Naive thymus-derived CD4-positive, alpha-beta T cell (primary cell): ENCODE data around the gene KCMF1. TPM values are rescaled to one million over a fixed set of nuclear protein-coding genes. Genes with fewer than 3 reads are reported as not detected.
A peak's percentile ranks its signal among the peaks of the same experiment; 100 is the strongest.

Experiments
- ATAC-seq: fragments of 150-1000 bp; cut with Tn5 transposase; 2 replicates; pipeline ENCODE4 v1.10.0; 2021; ENCODE audit warnings: mild to moderate bottlenecking, moderate library complexity
- CTCF ChIA-PET: fragments of 350-600 bp; sonication (Branson Sonifier 250); formaldehyde crosslinking; loops from one replicate; lab custom pipeline; 2021; ENCODE audit warnings: antibody characterized with exemption; lab: Charles Lee
- POLR2A ChIA-PET: fragments of 350-600 bp; sonication (Branson Sonifier 250); formaldehyde crosslinking; loops from one replicate; lab custom pipeline; 2021; ENCODE audit warnings: antibody characterized with exemption, inconsistent platforms; lab: Charles Lee
- DNase-seq, 9 donors: peaks; one replicate each; pipeline versions ENCODE4 v3.0.0 to v3.0.0-alpha.2; 2020 to 2022; ENCODE audit warnings: mixed read lengths in 1 of 9
- H3K27ac ChIP-seq: one replicate; pipeline ENCODE4 v1.7.0; 2013; ENCODE audit warnings: mild to moderate bottlenecking, low read depth, low read length, moderate library complexity
- H3K27me3 ChIP-seq, 2 donors: one replicate each; pipeline ENCODE4 v1.7.0; 2013; ENCODE audit warnings: low read length in 2 of 2, mild to moderate bottlenecking in 2 of 2, moderate library complexity in 2 of 2; ENCODE audit not compliant: control insufficient read depth in 2 of 2, insufficient read depth in 2 of 2
- H3K36me3 ChIP-seq, 3 experiments: 1 replicate in 2 of 3; 2 replicates in 1 of 3; pipeline ENCODE4 v1.7.0; 2013; ENCODE audit warnings: low read length in 3 of 3, mild to moderate bottlenecking in 3 of 3, moderate library complexity in 1 of 3; ENCODE audit not compliant: insufficient read depth in 3 of 3, control insufficient read depth in 2 of 3
- H3K4me1 ChIP-seq, 2 donors: one replicate each; pipeline ENCODE4 v1.7.0; 2013; ENCODE audit warnings: low read length in 2 of 2, mild to moderate bottlenecking in 2 of 2, moderate library complexity in 1 of 2; ENCODE audit not compliant: control insufficient read depth in 2 of 2, insufficient read depth in 2 of 2
- H3K4me3 ChIP-seq: 2 replicates; pipeline ENCODE4 v1.7.0; 2013; ENCODE audit warnings: mild to moderate bottlenecking, low read length
- H3K9me3 ChIP-seq, 3 experiments: 1 replicate in 2 of 3; 2 replicates in 1 of 3; pipeline ENCODE4 v1.7.0; 2013; ENCODE audit warnings: low read length in 3 of 3; ENCODE audit not compliant: control insufficient read depth in 2 of 3
- H3K27ac Mint-ChIP-seq, 9 donors: one replicate each; pipeline ENCODE4 v1.8.0; 2020 to 2022; ENCODE audit warnings: mixed read lengths in 9 of 9, mild to moderate bottlenecking in 8 of 9, moderate library complexity in 5 of 9, inconsistent platforms in 2 of 9
- H3K27me3 Mint-ChIP-seq, 5 donors: one replicate each; pipeline ENCODE4 v1.8.0; 2021 to 2022; ENCODE audit warnings: mixed read lengths in 5 of 5, mild to moderate bottlenecking in 1 of 5
- H3K36me3 Mint-ChIP-seq, 5 donors: one replicate each; pipeline ENCODE4 v1.8.0; 2020 to 2022; ENCODE audit warnings: mixed read lengths in 5 of 5, mild to moderate bottlenecking in 3 of 5, inconsistent platforms in 1 of 5
- H3K4me1 Mint-ChIP-seq, 7 donors: one replicate each; pipeline ENCODE4 v1.8.0; 2020 to 2022; ENCODE audit warnings: mixed read lengths in 7 of 7, mild to moderate bottlenecking in 3 of 7, inconsistent platforms in 1 of 7
- H3K4me3 Mint-ChIP-seq, 10 donors: one replicate each; pipeline ENCODE4 v1.8.0; 2020 to 2022; ENCODE audit warnings: mild to moderate bottlenecking in 10 of 10, mixed read lengths in 10 of 10, moderate library complexity in 6 of 10, inconsistent platforms in 2 of 10
- H3K9me3 Mint-ChIP-seq, 11 donors: one replicate each; pipeline ENCODE4 v1.8.0; 2020 to 2022; ENCODE audit warnings: mixed read lengths in 11 of 11, mild to moderate bottlenecking in 4 of 11, inconsistent platforms in 1 of 11, moderate library complexity in 1 of 11
- intact Hi-C, 2 donors: fragments of 100-400 bp; cut with micrococcal nuclease; formaldehyde crosslinking; loops; one replicate each; pipeline ENCODE4 v1.15.1; 2023
- polyA plus RNA-seq, 2 donors: library from polyadenylated mRNA; unstranded; fragments of 300-500 nt; fragmentation: Illumina TruSeq; gene quantifications; one replicate each; pipeline ENCODE4 v1.2.3, GENCODE V29; 2021
- total RNA-seq, 6 experiments: library from RNA in 5 of 6; stranded (reverse) in 5 of 6; gene quantifications; 1 replicate in 5 of 6; 2 replicates in 1 of 6; pipeline ENCODE4 v1.2.3 and lab custom pipeline; 2021 to 2026

Gene KCMF1
- total and polyA plus RNA-seq, 7 experiments from 2014 or later, result 15.6 to 81.3 (median 60.6) TPM

- DNase-seq (no peak), ATAC-seq (no peak)
- no peaks in the 10 kb centered on the region for H3K27me3 Mint-ChIP-seq
- H3K4me1 Mint-ChIP-seq, result peaks cover 31 to 61% (median 53%) of the 10 kb centered on the region in 7 donors
- H3K36me3 Mint-ChIP-seq, result peaks cover 0 to 15% (median 0%) of the 10 kb centered on the region in 5 donors
- peaks cover 29% of the 10 kb centered on the region in 2 donors for H3K4me1 ChIP-seq
- CTCF ChIA-PET, result interaction anchor here (1.1 to 2.4 kb wide), 7 partner anchors 17 to 445 kb away, joined by 3 to 82 read pairs (median 9); partner anchors contain the start of gene TRABD2A
- peaks cover 0 to 4% (median 0%) of the 10 kb centered on the region in 11 donors for H3K9me3 Mint-ChIP-seq
- H3K4me3 ChIP-seq, result no peak overlapping the region
- H3K27me3 ChIP-seq, result no peaks in the 10 kb centered on the region
- H3K4me3 Mint-ChIP-seq, result peak overlapping the region; percentile 91 to 100 (median 94)
- H3K9me3 ChIP-seq, result no peaks in the 10 kb centered on the region
- H3K36me3 ChIP-seq, result no peaks in the 10 kb centered on the region
- no peak overlapping the region for H3K27ac ChIP-seq
- POLR2A ChIA-PET, result interaction anchor here (2.1 to 13.2 kb wide), 5 partner anchors 11 to 77 kb away, joined by 12 to 495 read pairs (median 25); partner anchors contain the start of gene TMSB10
- intact Hi-C loops, result loop anchor here (1.0 to 5.0 kb wide), 12 partner anchors 11 to 468 kb away; partner anchors contain the start of genes DNAH6 (in 1 of the 2) and SUCLG1 (in 1 of the 2)
- peak overlapping the region; percentile 91 to 100 (median 96) for H3K27ac Mint-ChIP-seq
These were observed 43.7 kb upstream of the KCMF1 start for GRCh38 chr2:84927275-84927627.

DNA sequence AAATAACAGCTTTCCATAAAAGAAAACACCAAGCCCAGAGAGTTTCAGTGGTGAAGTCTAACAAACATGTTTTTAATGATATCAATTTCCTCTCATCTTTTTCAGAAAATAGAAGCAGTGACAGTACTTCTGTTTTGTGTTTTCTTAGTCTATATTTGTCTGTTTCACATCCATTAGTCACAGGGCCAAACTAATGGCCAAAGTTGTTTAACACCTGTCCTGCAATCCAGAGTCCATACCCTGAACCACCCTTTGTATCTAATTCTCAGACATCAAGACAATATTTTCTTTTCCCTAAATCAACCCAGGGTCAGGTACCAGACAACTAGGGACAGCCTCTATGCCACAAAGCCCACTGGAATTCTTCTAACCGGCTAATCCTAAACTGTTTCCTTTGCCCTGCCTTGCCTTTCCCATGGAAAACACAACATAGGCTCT, 39.6 kb upstream of the KCMF1 start:
- ATAC-seq (no peak), DNase-seq (no peak)
- Mint-ChIP-seq H3K27me3 (no peaks in the 10 kb centered on the region), H3K4me1 (peaks cover 15 to 48% (median 31%) of the 10 kb centered on the region in 7 donors), H3K36me3 (peaks cover 0 to 24% (median 4%) of the 10 kb centered on the region in 5 donors), H3K27ac (peak overlapping the region in 4 of 9 donors; percentile 30 to 84 (median 39)), H3K9me3 (no peaks in the 10 kb centered on the region), H3K4me3 (peak overlapping the region in 4 of 10 donors; percentile 10 to 43 (median 22))
- CTCF ChIA-PET, result interaction anchor here (0.6 to 1.1 kb wide), 2 partner anchors 52 to 86 kb away, joined by 3 read pairs; no protein-coding TSS in a partner anchor
- H3K4me1 ChIP-seq, result peaks cover 7 to 8% of the 10 kb centered on the region in 2 donors
- H3K9me3 ChIP-seq, result no peaks in the 10 kb centered on the region
- no peak overlapping the region for H3K27ac ChIP-seq
- no peaks in the 10 kb centered on the region for H3K36me3 ChIP-seq
- intact Hi-C loops, result no loop called here
- POLR2A ChIA-PET, result interaction anchor here (0.7 to 2.0 kb wide), 4 partner anchors 8 to 43 kb away, joined by 3 to 12 read pairs (median 4); no protein-coding TSS in a partner anchor
- no peak overlapping the region for H3K4me3 ChIP-seq
- no peaks in the 10 kb centered on the region for H3K27me3 ChIP-seq

DNA sequence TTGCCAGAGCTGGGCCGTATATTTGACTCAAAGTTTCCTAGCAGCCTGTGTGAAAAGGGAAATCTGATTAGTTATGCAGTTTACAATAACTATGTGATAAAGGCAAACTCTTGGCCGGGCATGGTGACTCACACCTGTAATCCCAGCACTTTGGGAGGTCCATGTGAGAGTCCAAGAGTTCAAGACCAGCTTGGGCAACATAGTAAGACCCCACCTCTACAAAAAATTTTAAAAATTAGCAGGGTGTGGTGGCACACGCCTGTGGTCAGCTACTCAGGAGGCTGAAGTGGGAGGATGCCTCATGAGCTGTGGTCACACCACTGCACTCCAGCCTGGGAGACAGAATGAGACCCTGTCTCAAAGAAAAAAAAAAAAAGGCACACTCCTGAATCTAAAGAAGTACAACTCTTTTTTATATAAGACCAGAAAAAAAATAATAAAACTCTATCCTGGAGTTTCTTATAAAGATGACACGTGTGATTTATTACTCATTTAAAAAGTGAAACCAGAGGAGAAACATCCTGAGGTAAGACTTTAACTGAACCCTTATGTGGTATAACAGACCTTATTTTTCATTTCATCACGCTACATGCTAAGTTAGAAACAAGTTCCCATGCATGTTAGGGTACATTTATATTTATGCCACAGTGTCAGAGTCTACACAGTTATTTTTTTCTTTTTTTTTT, 32.6 kb upstream of the KCMF1 start:
- no peaks in the 10 kb centered on the region for H3K27me3 Mint-ChIP-seq
- peaks cover 11 to 66% (median 33%) of the 10 kb centered on the region in 7 donors for H3K4me1 Mint-ChIP-seq
- peak overlapping the region; percentile 29 for H3K4me3 ChIP-seq

DNA sequence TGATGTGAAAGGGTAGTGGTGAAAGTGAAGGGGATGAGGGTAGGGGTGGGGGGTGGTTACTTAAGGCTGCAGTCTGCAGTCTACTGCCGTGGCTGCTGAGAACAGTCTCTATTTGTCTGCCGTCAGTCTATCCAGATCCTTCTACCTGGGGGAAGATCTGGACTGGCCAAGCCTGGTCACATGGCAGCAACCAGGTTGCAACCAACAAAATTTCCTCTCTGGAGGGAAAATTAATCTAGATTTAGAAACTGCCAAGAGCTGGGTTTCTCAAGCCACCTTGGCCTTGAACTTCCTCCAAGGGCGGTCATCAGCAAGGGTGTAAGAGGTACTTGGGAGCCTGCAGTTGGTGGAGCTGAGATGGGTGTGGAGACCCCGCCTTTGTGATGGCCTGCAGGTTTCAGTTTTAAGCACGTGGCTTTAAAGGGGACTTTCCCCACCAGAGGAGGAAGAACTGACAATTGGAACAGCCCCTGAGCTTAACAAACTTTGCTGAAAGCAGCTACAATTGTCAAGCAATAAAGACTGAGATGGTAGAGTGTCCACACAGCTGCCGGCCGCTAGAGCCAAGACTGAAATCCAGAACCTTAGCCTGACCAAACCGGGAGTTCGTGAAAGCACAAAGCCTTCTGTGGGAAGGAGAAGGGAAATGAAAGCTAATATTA, 31.4 kb upstream of the KCMF1 start:
- Mint-ChIP-seq H3K27me3 (no peaks in the 10 kb centered on the region), H3K36me3 (peaks cover 0 to 29% (median 3%) of the 10 kb centered on the region in 5 donors)

More for the DNA sequence above, 32.6 kb upstream of the KCMF1 start:
- Mint-ChIP-seq H3K9me3 (no peaks in the 10 kb centered on the region), H3K4me3 (peak overlapping the region; percentile 42 to 85 (median 78)), H3K36me3 (peaks cover 0 to 30% (median 3%) of the 10 kb centered on the region in 5 donors), H3K27ac (peak overlapping the region; percentile 88 to 100 (median 98))
- peak in 7 of 9 donors; percentile 27 to 59 (median 53) for DNase-seq
- peak; percentile 76 for ATAC-seq
- H3K4me1 ChIP-seq, result peaks cover 20 to 21% of the 10 kb centered on the region in 2 donors
- H3K27me3 ChIP-seq, result no peaks in the 10 kb centered on the region
- intact Hi-C loops, result loop anchor here in 1 of 2 donors (1.0 kb wide), 2 partner anchors 8 to 11 kb away; no protein-coding TSS in a partner anchor
- no peaks in the 10 kb centered on the region for H3K36me3 ChIP-seq
- peak overlapping the region; percentile 72 for H3K27ac ChIP-seq
- no peaks in the 10 kb centered on the region for H3K9me3 ChIP-seq
- POLR2A ChIA-PET, result interaction anchor here (0.5 to 11.5 kb wide), 10 partner anchors 8 to 357 kb away, joined by 3 to 112 read pairs (median 6); partner anchors contain the start of genes KCMF1 and TMSB10
- CTCF ChIA-PET, result interaction anchor here (0.6 to 5.5 kb wide), 5 partner anchors 9 to 441 kb away, joined by 3 to 44 read pairs (median 4); no protein-coding TSS in a partner anchor

DNA sequence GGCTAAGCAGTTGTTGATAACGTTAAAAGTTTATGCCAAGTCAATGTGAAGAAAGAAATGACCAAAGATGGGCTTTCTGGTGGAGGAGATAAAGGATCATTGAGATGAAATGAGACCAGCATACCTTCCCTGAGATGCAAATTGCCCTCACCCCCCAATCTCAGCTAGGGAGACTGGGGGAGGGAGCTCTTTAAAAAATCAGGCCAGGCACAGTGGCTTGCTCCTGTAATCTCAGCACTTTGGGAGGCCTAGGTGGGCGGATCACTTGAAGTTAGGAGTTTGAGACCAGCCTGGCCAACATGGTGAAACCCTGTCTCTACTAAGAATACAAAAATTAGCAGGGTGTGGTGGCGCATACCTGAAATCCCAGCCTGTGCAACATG, 30.9 kb upstream of the KCMF1 start:
- Mint-ChIP-seq H3K9me3 (peaks cover 0 to under 1% (median 0%) of the 10 kb centered on the region in 11 donors), H3K27me3 (no peaks in the 10 kb centered on the region), H3K4me3 (peak overlapping the region; percentile 66 to 90 (median 82)), H3K27ac (peak overlapping the region; percentile 88 to 100 (median 98)), H3K36me3 (peaks cover 0 to 34% (median 3%) of the 10 kb centered on the region in 5 donors), H3K4me1 (peaks cover 23 to 74% (median 39%) of the 10 kb centered on the region in 7 donors)
- H3K4me3 ChIP-seq, result peak overlapping the region; percentile 29
- peaks cover 21% of the 10 kb centered on the region in 2 donors for H3K4me1 ChIP-seq
- CTCF ChIA-PET, result interaction anchor here (0.7 to 5.5 kb wide), 8 partner anchors 14 to 291 kb away, joined by 3 to 44 read pairs (median 3); no protein-coding TSS in a partner anchor
- POLR2A ChIA-PET, result interaction anchor here (0.6 to 11.5 kb wide), 11 partner anchors 10 to 630 kb away, joined by 3 to 112 read pairs (median 6); partner anchors contain the start of genes KCMF1, TMSB10 and TRABD2A
- ATAC-seq, result no peak
- no peaks in the 10 kb centered on the region for H3K27me3 ChIP-seq
- DNase-seq, result no peak
- peak overlapping the region; percentile 72 for H3K27ac ChIP-seq
- no peaks in the 10 kb centered on the region for H3K36me3 ChIP-seq
- intact Hi-C loops, result no loop called here
- H3K9me3 ChIP-seq, result no peaks in the 10 kb centered on the region

More for the DNA sequence above, 31.4 kb upstream of the KCMF1 start:
- Histone ChIP-seq H3K36me3 (no peaks in the 10 kb centered on the region), H3K27me3 (no peaks in the 10 kb centered on the region), H3K9me3 (no peaks in the 10 kb centered on the region), H3K4me1 (peaks cover 20 to 21% of the 10 kb centered on the region in 2 donors), H3K4me3 (peak overlapping the region; percentile 29), H3K27ac (peak overlapping the region; percentile 72)
- CTCF ChIA-PET, result interaction anchor here (0.7 to 5.5 kb wide), 8 partner anchors 14 to 290 kb away, joined by 3 to 44 read pairs (median 3); no protein-coding TSS in a partner anchor
- peak overlapping the region; percentile 66 to 90 (median 82) for H3K4me3 Mint-ChIP-seq
- H3K4me1 Mint-ChIP-seq, result peaks cover 17 to 68% (median 34%) of the 10 kb centered on the region in 7 donors
- H3K9me3 Mint-ChIP-seq, result no peaks in the 10 kb centered on the region
- peak; percentile 31 to 76 (median 65) for DNase-seq
- H3K27ac Mint-ChIP-seq, result peak overlapping the region; percentile 88 to 100 (median 98)
- ATAC-seq, result peak; percentile 92
- intact Hi-C loops, result loop anchor here (1.0 kb wide), 4 partner anchors 12 to 32 kb away; no protein-coding TSS in a partner anchor
- POLR2A ChIA-PET, result interaction anchor here (0.6 to 11.5 kb wide), 13 partner anchors 9 to 630 kb away, joined by 3 to 112 read pairs (median 5); partner anchors contain the start of genes KCMF1, TMSB10 and TRABD2A
